HepG2 (cell line): ENCODE measurements around the gene IFITM10. TPM values are rescaled to one million over a fixed set of nuclear protein-coding genes. Genes with fewer than 3 reads are reported as not detected.

Experiments
- ATAC-seq: fragments of 200-7000 bp; cut with Tn5 transposase; 3 replicates; pipeline ENCODE4 v1.9.1; 2020; ENCODE audit warnings: mild to moderate bottlenecking, moderate library complexity
- BruUV-seq: library from RNA; stranded (reverse); fragments of 400-500 nt; replicated peaks from 2 replicates; lab custom pipeline; 2021; lab: Mats Ljungman, UMichigan
- CTCF ChIA-PET: fragments of 300-600 bp; formaldehyde crosslinking; extraction: SDS; loops from one replicate; lab custom pipeline; 2021; ENCODE audit warnings: low total read pairs, inconsistent platforms, low intra/inter-chr PET ratio; lab: Yijun Ruan, JAX
- POLR2A ChIA-PET: fragments of 350-600 bp; sonication (Branson Sonifier 250); formaldehyde crosslinking; loops from one replicate; lab custom pipeline; 2020; ENCODE audit warnings: antibody characterized with exemption, inconsistent platforms; lab: Yijun Ruan, JAX
- DNase-seq: peaks from one replicate; pipeline ENCODE4 v3.0.0-alpha.2; 2015; ENCODE audit warnings: low spot score
- FAIRE-seq: peaks from 3 replicates; lab custom pipeline; 2011; peaks lifted over from hg19 to GRCh38; lab: Jason Lieb, UNC
- H2AFZ ChIP-seq: one replicate; pipeline ENCODE4 v1.6.1; 2011; ENCODE audit warnings: low read length, inconsistent platforms
- H3K27ac ChIP-seq: fragments of 300-600 bp; 3 replicates; pipeline ENCODE4 v1.8.0; 2011; ENCODE audit warnings: mixed run types, mild to moderate bottlenecking, mixed read lengths, low read length, inconsistent platforms; ENCODE audit not compliant: insufficient read depth; ENCODE audit errors: extremely low read length
- H3K27me3 ChIP-seq, 2 experiments: fragments of 200-600 bp in 1 of 2; 2 replicates in 1 of 2; 3 replicates in 1 of 2; pipeline versions ENCODE4 v1.6.0 to v1.8.0; 2011; ENCODE audit warnings: low read length in 2 of 2, mild to moderate bottlenecking in 2 of 2, moderate library complexity in 2 of 2, inconsistent platforms in 1 of 2; ENCODE audit not compliant: insufficient read depth in 2 of 2, control insufficient read depth in 1 of 2
- H3K36me3 ChIP-seq, 2 experiments: fragments of 200-600 bp in 1 of 2; replicated peaks in 1 of 2; 2 replicates in 1 of 2; 3 replicates in 1 of 2; pipeline versions ENCODE4 v1.5.1 to v1.8.0; 2011; ENCODE audit warnings: low read length in 2 of 2, inconsistent platforms in 1 of 2; ENCODE audit not compliant: insufficient read depth in 2 of 2, control insufficient read depth in 1 of 2
- H3K4me1 ChIP-seq: 2 replicates; pipeline ENCODE4 v1.5.1; 2012; ENCODE audit warnings: low read length, inconsistent platforms; ENCODE audit not compliant: insufficient read depth
- H3K4me2 ChIP-seq: 2 replicates; pipeline ENCODE4 v1.6.0; 2011; ENCODE audit warnings: low read depth, low read length, inconsistent platforms
- H3K4me3 ChIP-seq, 3 experiments: fragments of 200-600 bp in 1 of 3; sonication (generic), shearing (Covaris generic) in 1 of 3; replicated peaks in 1 of 3; 2 replicates each; pipeline ENCODE4 v1.5.1; 2011 to 2016; ENCODE audit warnings: low read length in 3 of 3, inconsistent platforms in 2 of 3, low read depth in 2 of 3, mild to moderate bottlenecking in 2 of 3, control low read depth in 1 of 3, mixed read lengths in 1 of 3; ENCODE audit not compliant: insufficient read depth in 1 of 3
- H3K79me2 ChIP-seq: one replicate; pipeline ENCODE4 v1.6.1; 2011; ENCODE audit warnings: low read length, inconsistent platforms; ENCODE audit not compliant: insufficient read depth
- H3K9ac ChIP-seq: 2 replicates; pipeline ENCODE4 v1.6.0; 2011; ENCODE audit warnings: mild to moderate bottlenecking, low read depth, low read length, inconsistent platforms; ENCODE audit not compliant: insufficient read depth
- H3K9me3 ChIP-seq: 2 replicates; pipeline ENCODE4 v1.5.1; 2012; ENCODE audit warnings: mild to moderate bottlenecking, low read length
- H4K20me1 ChIP-seq: 2 replicates; pipeline ENCODE4 v1.6.0; 2011; ENCODE audit warnings: inconsistent platforms, mild to moderate bottlenecking, low read length, moderate library complexity; ENCODE audit not compliant: insufficient read depth
- ARNT ChIP-seq: fragments of 450-650 bp; IDR thresholded peaks from 2 replicates; pipeline ENCODE4 v1.6.1; 2017
- CBFB ChIP-seq: sonication (generic); formaldehyde crosslinking; IDR thresholded peaks from 2 replicates; pipeline ENCODE4 v1.4.0; 2020; ENCODE audit warnings: missing genetic modification reagents
- FOSL2 ChIP-seq: sonication (generic); formaldehyde crosslinking; IDR thresholded peaks from 2 replicates; pipeline ENCODE4 v1.4.0; 2020; ENCODE audit warnings: missing genetic modification reagents
- FOXJ3 ChIP-seq: sonication (generic); formaldehyde crosslinking; IDR thresholded peaks from 2 replicates; pipeline ENCODE4 v1.4.0; 2020; ENCODE audit warnings: missing genetic modification reagents, mild to moderate bottlenecking, borderline replicate concordance
- MAX ChIP-seq: IDR thresholded peaks from 2 replicates; pipeline ENCODE4 v1.6.1; 2012; ENCODE audit warnings: inconsistent platforms
- MEF2D ChIP-seq: sonication (generic); formaldehyde crosslinking; IDR thresholded peaks from 2 replicates; pipeline ENCODE4 v1.5.1; 2020; ENCODE audit warnings: mild to moderate bottlenecking, missing genetic modification reagents
- MEIS2 ChIP-seq: sonication (generic); formaldehyde crosslinking; IDR thresholded peaks from 2 replicates; pipeline ENCODE4 v1.9.0; 2021; ENCODE audit warnings: mild to moderate bottlenecking, missing genetic modification reagents
- MIXL1 ChIP-seq: IDR thresholded peaks from 2 replicates; pipeline ENCODE4 v1.6.1; 2016
- NFAT5 ChIP-seq: sonication (generic); formaldehyde crosslinking; IDR thresholded peaks from 2 replicates; pipeline ENCODE4 v1.4.0; 2020; ENCODE audit warnings: missing genetic modification reagents
- NFRKB ChIP-seq: fragments of 450-650 bp; IDR thresholded peaks from 2 replicates; pipeline ENCODE4 v1.6.1; 2017
- NR1H2 ChIP-seq: sonication (generic); formaldehyde crosslinking; IDR thresholded peaks from 2 replicates; pipeline ENCODE4 v1.8.1; 2022; ENCODE audit warnings: low read depth, missing genetic modification reagents, borderline replicate concordance
- NR2C2 ChIP-seq: sonication (generic); formaldehyde crosslinking; IDR thresholded peaks from 2 replicates; pipeline ENCODE4 v1.4.0; 2020; ENCODE audit warnings: missing genetic modification reagents, mild to moderate bottlenecking, moderate library complexity, borderline replicate concordance
- NR2F6 ChIP-seq, 2 experiments: IDR thresholded peaks; 2 replicates each; pipeline ENCODE4 v1.6.1; 2016; ENCODE audit warnings: antibody characterized with exemption in 1 of 2, mild to moderate bottlenecking in 1 of 2
- RBFOX2 ChIP-seq: fragments of 200-400 bp; formaldehyde crosslinking; IDR thresholded peaks from 2 replicates; pipeline ENCODE4 v1.6.1; 2017; ENCODE audit warnings: low read depth, mild to moderate bottlenecking, low read length
- RELA ChIP-seq: sonication (generic); formaldehyde crosslinking; IDR thresholded peaks from 2 replicates; pipeline ENCODE4 v1.4.0; 2020; ENCODE audit warnings: missing genetic modification reagents
- TFAP4 ChIP-seq: sonication (generic); IDR thresholded peaks from 2 replicates; pipeline ENCODE4 v1.6.1; 2016; ENCODE audit warnings: low read depth, borderline replicate concordance
- U2AF2 ChIP-seq: fragments of 200-400 bp; formaldehyde crosslinking; IDR thresholded peaks from 2 replicates; pipeline ENCODE4 v1.6.1; 2017; ENCODE audit warnings: low read depth, mild to moderate bottlenecking, low read length
- ZFP41 ChIP-seq: sonication (generic); formaldehyde crosslinking; IDR thresholded peaks from 2 replicates; pipeline ENCODE4 v1.4.0; 2020; ENCODE audit warnings: mild to moderate bottlenecking, missing genetic modification reagents, borderline replicate concordance
- ZFY ChIP-seq: sonication (generic); formaldehyde crosslinking; IDR thresholded peaks from 2 replicates; pipeline ENCODE4 v1.4.0; 2020; ENCODE audit warnings: missing genetic modification reagents
- ZNF234 ChIP-seq: sonication (generic); formaldehyde crosslinking; conservative IDR thresholded peaks from 2 replicates; pipeline ENCODE4 v1.5.1; 2020; ENCODE audit warnings: mild to moderate bottlenecking, missing genetic modification reagents
- WGBS: methylation state at CpG from one replicate; pipeline ENCODE4 v1.1.6; 2017; ENCODE audit warnings: low lambda C conversion rate; 5-methylcytosine and 5-hydroxymethylcytosine counted together
- in situ Hi-C: cut with HindIII; loops from 2 replicates; pipeline ENCODE4 v1.10.0; 2017; ENCODE audit warnings: low pct_unique_long_range_greater_than_20kb; ENCODE audit not compliant: extremely low pct_ligation_motif_present
- intact Hi-C: fragments of 100-400 bp; cut with micrococcal nuclease; formaldehyde crosslinking; loops from one replicate; pipeline ENCODE4 v1.10.0; 2022; ENCODE audit not compliant: unreplicated experiment
- polyA plus RNA-seq, 8 experiments: library from polyadenylated mRNA; depleted of rRNA in 3 of 8; stranded (reverse) in 7 of 8; unstranded in 1 of 8; fragments of >200 nt; fragmentation: Illumina TruSeq in 4 of 8; extraction: Trizol in 4 of 8; gene quantifications; 2 replicates each; pipeline versions ENCODE4 v1.2.1 to v1.2.3, GENCODE V29; 2011 to 2016; ENCODE audit warnings: low read depth in 4 of 8, missing spikeins in 1 of 8, mixed read lengths in 1 of 8; ENCODE audit not compliant: insufficient read depth in 1 of 8
- total RNA-seq, 5 experiments: library from RNA; depleted of rRNA; stranded (reverse); fragments of >200 nt; fragmentation: Illumina TruSeq; extraction: Trizol; gene quantifications; 2 replicates each; pipeline ENCODE4 v1.2.3, GENCODE V29; 2016; ENCODE audit warnings: low read depth in 1 of 5

IFITM10 gene
- total and polyA plus RNA-seq, 2 of the 13 experiments (the other 11 are each of a cell fraction or from before 2014, with no cell fraction given) = 0.09 to 0.13 TPM

DNA sequence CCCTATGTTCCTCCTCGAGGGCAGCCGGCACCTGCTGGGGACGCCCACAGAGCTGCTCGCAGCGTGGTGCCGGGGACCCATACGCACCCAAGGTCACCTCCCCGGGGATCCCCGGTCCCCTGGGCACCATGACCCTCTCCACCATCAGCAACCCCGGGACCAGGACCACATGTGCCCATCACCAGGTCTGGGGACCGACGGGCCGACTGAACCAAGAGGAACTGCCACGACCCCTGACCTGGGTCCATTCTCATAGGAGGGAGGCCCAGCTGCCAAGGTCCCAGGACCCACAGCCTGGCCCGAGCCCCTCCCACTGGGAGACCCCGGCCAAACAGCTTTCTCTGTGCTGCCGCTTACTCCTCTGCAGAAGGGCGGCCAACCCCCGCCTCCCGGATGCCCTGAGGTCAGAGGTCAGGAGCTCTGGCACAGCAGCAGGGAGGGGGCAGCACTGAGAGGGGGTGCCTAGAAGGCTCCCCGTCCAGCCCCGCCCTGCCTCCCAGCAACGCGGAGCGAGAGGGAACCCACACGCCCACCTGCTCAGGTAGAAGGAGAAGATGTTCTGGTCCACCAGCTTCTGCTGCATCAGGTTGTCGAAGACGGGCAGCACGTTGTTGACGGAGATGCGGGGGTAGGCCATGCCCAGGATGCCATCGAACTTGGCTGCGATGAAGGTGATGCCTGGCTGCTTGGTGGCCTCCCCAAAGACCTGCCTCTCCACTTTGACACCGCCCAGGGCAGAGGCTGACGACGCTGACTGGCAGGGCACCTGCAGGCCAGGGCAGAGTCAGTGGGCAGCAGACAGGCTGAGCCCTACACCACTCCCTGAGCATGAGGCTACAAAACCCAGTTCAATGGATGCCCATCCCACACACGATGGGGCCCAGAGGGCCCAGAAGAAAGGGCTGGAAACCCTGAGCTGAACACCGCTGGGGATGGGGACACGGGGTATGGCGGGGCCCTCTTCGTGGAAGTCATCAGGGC, 6.7 kb upstream of the IFITM10 start:
- no TSS peak for BruUV-seq
- FAIRE-seq (no peak), DNase-seq (no peak), ATAC-seq (no peak)
- Histone ChIP-seq H3K9me3 (no peaks in the 10 kb centered on the region), H3K79me2 (no peaks in the 10 kb centered on the region), H3K4me2 (no peak overlapping the region), H2AFZ (no peak overlapping the region), H3K27me3 (no peaks in the 10 kb centered on the region), H3K36me3 (peaks cover 27 to 39% of the 10 kb centered on the region in 2 experiments; a peak in 4 of 5 replicates), H3K4me1 (peaks cover 24% of the 10 kb centered on the region), H3K27ac (no peak overlapping the region), H4K20me1 (peaks cover 12% of the 10 kb centered on the region), H3K9ac (no peak overlapping the region), H3K4me3 (no peak overlapping the region)
- in situ Hi-C loops (no loop called here), intact Hi-C loops (no loop called here)
- POLR2A ChIA-PET = no interaction called here
- 97% methylated on average over 23 of the region's 41 CpGs for WGBS
- CTCF ChIA-PET = no interaction called here
- no peak for TF ChIP-seq MAX
- no peak for TF ChIP-seq ZFP41
- TF ChIP-seq MIXL1 (CRISPR knock-in tag) = no peak
- no peak for TF ChIP-seq NR1H2 (CRISPR knock-in tag)
- TF ChIP-seq MEF2D (CRISPR knock-in tag) = no peak
- TF ChIP-seq NR2C2 (CRISPR knock-in tag) = peak; percentile 41; the same call in 1 of the 2 replicates
- TF ChIP-seq U2AF2 = no peak
- TF ChIP-seq NR2F6 (IDR thresholded peaks at IDR 0.05) = 0 out of 2 replicates have a peak, but pooled peaks have one; percentile 24
- TF ChIP-seq NR2F6 (CRISPR knock-in tag; IDR thresholded peaks at IDR 0.05) = 0 out of 2 replicates have a peak, but pooled peaks have one; percentile 21
- TF ChIP-seq FOSL2 (CRISPR knock-in tag) = no peak
- TF ChIP-seq RBFOX2 = peak; percentile 59
- TF ChIP-seq ARNT = no peak
- no peak for TF ChIP-seq MEIS2 (CRISPR knock-in tag)
- no peak for TF ChIP-seq ZNF234 (CRISPR knock-in tag)
- TF ChIP-seq CBFB (CRISPR knock-in tag) = no peak
- no peak for TF ChIP-seq FOXJ3
- no peak for TF ChIP-seq NFRKB
- no peak for TF ChIP-seq ZFY (CRISPR knock-in tag)
- TF ChIP-seq NFAT5 (CRISPR knock-in tag) = no peak
- no peak for TF ChIP-seq TFAP4
- no peak for TF ChIP-seq RELA (CRISPR knock-in tag)
